ENCODE data around the gene PCDHGC3. TPM values are rescaled to one million over a fixed set of nuclear protein-coding genes. Genes with fewer than 3 reads are reported as not detected.

The PCDHGC3 gene
- polyA plus RNA-seq, 1 experiment, result 47.4 TPM

DNA sequence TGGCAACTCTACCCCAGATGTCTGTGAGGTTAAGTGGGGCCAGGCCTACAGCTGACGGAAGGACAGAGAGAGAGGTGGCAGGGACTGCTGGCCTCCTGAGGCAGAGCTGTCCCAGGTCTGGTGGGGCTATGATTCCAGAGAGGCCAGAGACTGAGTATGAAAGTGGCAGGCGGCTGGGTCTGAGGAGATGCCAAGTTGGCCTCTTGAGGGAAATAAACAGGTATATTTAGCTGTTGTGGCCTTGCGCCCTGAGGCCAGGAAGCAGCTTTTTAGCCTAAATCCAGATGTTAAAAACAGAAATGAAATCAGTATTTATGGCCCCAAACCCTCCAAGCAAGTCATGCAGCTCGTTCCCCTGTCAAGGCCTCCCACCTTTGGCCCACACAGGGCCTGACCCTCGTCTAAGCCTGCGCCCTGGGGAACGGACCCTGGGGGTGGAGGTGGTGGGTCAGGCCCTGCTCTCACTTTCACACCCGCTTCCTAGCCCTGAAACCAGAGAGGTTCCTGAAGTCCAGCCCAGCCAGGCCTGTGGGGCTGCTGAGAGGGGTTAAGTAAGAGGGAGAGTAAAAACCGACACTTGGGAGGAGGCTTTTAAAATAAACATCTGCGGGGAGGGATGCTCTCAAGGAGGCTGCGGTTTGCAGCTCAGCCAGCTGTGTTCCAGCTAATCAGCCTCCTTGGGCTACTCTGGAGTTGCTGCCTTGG is 31.8 kb downstream of the PCDHGC3 start:
- Histone ChIP-seq H3K9me3 (ENCODE audit: control insufficient read depth, insufficient read depth, low read length) (no peaks in the 10 kb centered on the region), H3K4me3 (ENCODE audit: low read depth, low read length) (peak overlapping the region; percentile 31; the same call in 1 of the 2 replicates), H3K27ac (ENCODE audit: low read depth, low read length) (peak overlapping the region; percentile 91), H3K27me3 (ENCODE audit: control insufficient read depth, insufficient read depth, low read length) (no peaks in the 10 kb centered on the region)
- peak; percentile 83 for DNase-seq (ENCODE audit: low read depth, low spot score)
- ChIA-PET POLR2A (interaction anchor here (1.1 to 4.7 kb wide), 7 partner anchors 11 to 50 kb away, joined by 3 to 40 read pairs (median 8); partner anchors contain the start of genes PCDHGC3 and PCDHGC5), CTCF (interaction anchor here (0.5 to 11.7 kb wide), 10 partner anchors 8 to 95 kb away, joined by 3 to 165 read pairs (median 4); partner anchors contain the start of genes PCDHGA10 and PCDHGC5)
- TF ChIP-seq, protein P1, sequence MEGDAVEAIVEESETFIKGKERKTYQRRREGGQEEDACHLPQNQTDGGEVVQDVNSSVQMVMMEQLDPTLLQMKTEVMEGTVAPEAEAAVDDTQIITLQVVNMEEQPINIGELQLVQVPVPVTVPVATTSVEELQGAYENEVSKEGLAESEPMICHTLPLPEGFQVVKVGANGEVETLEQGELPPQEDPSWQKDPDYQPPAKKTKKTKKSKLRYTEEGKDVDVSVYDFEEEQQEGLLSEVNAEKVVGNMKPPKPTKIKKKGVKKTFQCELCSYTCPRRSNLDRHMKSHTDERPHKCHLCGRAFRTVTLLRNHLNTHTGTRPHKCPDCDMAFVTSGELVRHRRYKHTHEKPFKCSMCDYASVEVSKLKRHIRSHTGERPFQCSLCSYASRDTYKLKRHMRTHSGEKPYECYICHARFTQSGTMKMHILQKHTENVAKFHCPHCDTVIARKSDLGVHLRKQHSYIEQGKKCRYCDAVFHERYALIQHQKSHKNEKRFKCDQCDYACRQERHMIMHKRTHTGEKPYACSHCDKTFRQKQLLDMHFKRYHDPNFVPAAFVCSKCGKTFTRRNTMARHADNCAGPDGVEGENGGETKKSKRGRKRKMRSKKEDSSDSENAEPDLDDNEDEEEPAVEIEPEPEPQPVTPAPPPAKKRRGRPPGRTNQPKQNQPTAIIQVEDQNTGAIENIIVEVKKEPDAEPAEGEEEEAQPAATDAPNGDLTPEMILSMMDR (IDR thresholded peaks at IDR 0.05; ENCODE audit: low read depth, low read length), result no peak

DNA sequence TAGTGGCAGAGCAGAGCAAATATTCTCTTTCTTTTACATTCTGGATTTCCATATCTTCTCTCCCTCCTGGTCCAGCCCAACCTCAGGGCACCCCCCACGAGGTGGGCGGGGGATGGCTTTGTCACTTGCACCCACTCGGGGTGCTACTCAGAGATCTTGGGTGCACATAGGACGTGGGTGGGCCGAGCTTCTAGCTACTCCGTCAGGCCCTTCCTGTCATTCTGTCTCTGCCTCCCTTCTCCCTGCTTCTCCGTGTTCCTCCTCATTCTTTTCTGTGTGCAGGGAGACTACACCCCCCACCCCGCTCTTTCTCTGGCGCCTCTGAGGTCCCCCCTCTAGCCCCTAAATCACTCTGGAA is 32.7 kb downstream of the PCDHGC3 start:
- ChIA-PET CTCF (interaction anchor here (0.5 to 11.7 kb wide), 10 partner anchors 9 to 96 kb away, joined by 3 to 165 read pairs (median 4); partner anchors contain the start of genes PCDHGA10, PCDHGC3 and PCDHGC5), POLR2A (interaction anchor here (1.1 to 4.7 kb wide), 6 partner anchors 10 to 49 kb away, joined by 5 to 40 read pairs (median 16); partner anchors contain the start of genes PCDHGC3 and PCDHGC5)
- H3K9me3 ChIP-seq (ENCODE audit: control insufficient read depth, insufficient read depth, low read length), result no peaks in the 10 kb centered on the region
- TF ChIP-seq, protein P1 (IDR thresholded peaks at IDR 0.05; ENCODE audit: low read depth, low read length), result no peak
- no peak for DNase-seq (ENCODE audit: low read depth, low spot score)
- H3K4me3 ChIP-seq (ENCODE audit: low read depth, low read length), result peak overlapping the region; percentile 40
- peak overlapping the region; percentile 91 for H3K27ac ChIP-seq (ENCODE audit: low read depth, low read length)
- H3K27me3 ChIP-seq (ENCODE audit: control insufficient read depth, insufficient read depth, low read length), result no peaks in the 10 kb centered on the region

DNA sequence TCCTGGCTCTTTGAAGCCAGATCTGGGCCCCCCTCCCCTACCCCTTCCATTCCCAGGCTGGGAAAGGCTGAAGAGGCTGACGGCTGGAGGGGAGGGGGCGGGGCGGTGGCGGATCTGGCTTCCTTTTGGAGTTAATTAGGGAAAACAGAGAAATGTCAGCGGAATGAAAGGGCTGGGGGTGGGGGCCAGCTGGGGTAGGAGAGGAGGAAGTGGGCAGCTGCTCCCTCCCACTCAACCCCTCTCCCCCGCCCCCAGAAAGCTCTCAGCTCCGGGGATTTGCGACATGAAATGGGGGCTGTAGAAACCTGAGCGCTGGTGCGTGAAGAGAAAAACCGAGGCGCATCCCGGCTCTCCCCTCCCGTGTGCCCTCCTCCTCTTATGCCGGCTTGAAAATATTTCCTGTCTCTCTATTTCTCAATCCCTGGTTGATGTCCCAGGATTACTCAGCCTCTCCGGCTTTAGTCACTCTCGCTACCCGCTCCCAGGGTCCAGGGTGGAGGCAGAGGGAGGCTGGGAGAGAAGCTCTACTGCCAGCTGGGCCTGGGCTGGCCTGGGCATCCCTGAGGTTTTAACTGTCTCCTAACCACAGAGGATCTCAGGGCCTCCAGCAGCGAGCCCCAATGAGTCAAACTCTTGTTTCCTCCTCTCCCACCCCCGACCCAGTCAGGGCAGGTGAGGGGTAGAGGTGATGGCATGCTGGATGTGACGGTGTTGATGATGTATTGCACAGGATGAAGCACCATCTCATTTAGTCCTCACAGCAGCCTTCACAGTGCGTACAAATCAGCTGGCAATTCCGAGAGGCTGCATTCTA is 33.2 kb downstream of the PCDHGC3 start:
- POLR2A ChIA-PET, result interaction anchor here (0.7 to 4.7 kb wide), 10 partner anchors 9 to 460 kb away, joined by 3 to 40 read pairs (median 4); partner anchors contain the start of genes PCDHGC3, PCDHGC5 and RNF14
- CTCF ChIA-PET, result interaction anchor here (0.6 to 11.7 kb wide), 12 partner anchors 9 to 96 kb away, joined by 3 to 165 read pairs (median 4); partner anchors contain the start of genes PCDHGA10, PCDHGC3 and PCDHGC5
- H3K4me3 ChIP-seq (ENCODE audit: low read depth, low read length), result peak overlapping the region; percentile 40

DNA sequence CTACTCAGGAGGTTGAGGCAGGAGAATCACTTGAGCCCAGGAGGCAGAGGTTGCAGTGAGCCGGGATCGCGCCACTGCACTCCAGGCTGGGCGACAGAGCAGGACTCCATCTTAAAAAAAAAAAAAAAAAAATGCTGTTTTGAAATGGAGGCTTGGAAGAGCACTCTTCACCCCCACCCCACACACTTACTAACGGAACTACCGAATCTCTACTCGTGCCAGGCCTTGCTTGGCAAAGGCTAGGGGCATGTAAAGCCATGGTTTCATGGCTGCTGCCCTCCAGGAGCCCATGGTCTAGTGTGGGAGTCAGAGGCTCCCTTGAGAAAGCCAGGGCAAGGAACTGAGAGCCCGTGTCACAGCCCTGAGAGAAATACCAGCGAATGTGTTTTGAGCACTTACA is 34.4 kb downstream of the PCDHGC3 start:
- TF ChIP-seq, protein P1 (IDR thresholded peaks at IDR 0.05; ENCODE audit: low read depth, low read length), result no peak
- CTCF ChIA-PET, result interaction anchor here (1.7 to 11.7 kb wide), 3 partner anchors 13 to 54 kb away, joined by 8 to 165 read pairs (median 12); no protein-coding TSS in a partner anchor
- POLR2A ChIA-PET, result interaction anchor here (1.0 to 4.7 kb wide), 2 partner anchors 11 to 14 kb away, joined by 3 to 40 read pairs; no protein-coding TSS in a partner anchor
- H3K27me3 ChIP-seq (ENCODE audit: control insufficient read depth, insufficient read depth, low read length), result no peaks in the 10 kb centered on the region
- no peaks in the 10 kb centered on the region for H3K9me3 ChIP-seq (ENCODE audit: control insufficient read depth, insufficient read depth, low read length)
- no peak for DNase-seq (ENCODE audit: low read depth, low spot score)
- no peak overlapping the region for H3K4me3 ChIP-seq (ENCODE audit: low read depth, low read length)
- no peak overlapping the region for H3K27ac ChIP-seq (ENCODE audit: low read depth, low read length)

More for the DNA sequence above, 33.2 kb downstream of the PCDHGC3 start:
- peak overlapping the region; percentile 91 for H3K27ac ChIP-seq (ENCODE audit: low read depth, low read length)
- H3K9me3 ChIP-seq (ENCODE audit: control insufficient read depth, insufficient read depth, low read length), result no peaks in the 10 kb centered on the region
- H3K27me3 ChIP-seq (ENCODE audit: control insufficient read depth, insufficient read depth, low read length), result no peaks in the 10 kb centered on the region
- peak; percentile 92 for DNase-seq (ENCODE audit: low read depth, low spot score)
- TF ChIP-seq, protein P1 (IDR thresholded peaks at IDR 0.05; ENCODE audit: low read depth, low read length), result no peak

Measured in AG04450 (cell line).